Measurements from ENCODE around the gene DHRS2.
"Not testable (repeated sequence)": the region's sequence is repeated elsewhere in the genome, so short reads cannot be mapped to it uniquely, and the experiment has no call there.

Gene DHRS2

GRCh38 chr14:23636317-23637211 lies at the start of gene DHRS2:
TSS of gene DHRS2 (plus strand) at chr14:23636364. CDS start at chr14:23638865, 2,501 bp downstream.
- DNase-seq (ENCODE audit: extremely low spot score, insufficient read length, low read depth) (no peak), FAIRE-seq (no peak)

DNA sequence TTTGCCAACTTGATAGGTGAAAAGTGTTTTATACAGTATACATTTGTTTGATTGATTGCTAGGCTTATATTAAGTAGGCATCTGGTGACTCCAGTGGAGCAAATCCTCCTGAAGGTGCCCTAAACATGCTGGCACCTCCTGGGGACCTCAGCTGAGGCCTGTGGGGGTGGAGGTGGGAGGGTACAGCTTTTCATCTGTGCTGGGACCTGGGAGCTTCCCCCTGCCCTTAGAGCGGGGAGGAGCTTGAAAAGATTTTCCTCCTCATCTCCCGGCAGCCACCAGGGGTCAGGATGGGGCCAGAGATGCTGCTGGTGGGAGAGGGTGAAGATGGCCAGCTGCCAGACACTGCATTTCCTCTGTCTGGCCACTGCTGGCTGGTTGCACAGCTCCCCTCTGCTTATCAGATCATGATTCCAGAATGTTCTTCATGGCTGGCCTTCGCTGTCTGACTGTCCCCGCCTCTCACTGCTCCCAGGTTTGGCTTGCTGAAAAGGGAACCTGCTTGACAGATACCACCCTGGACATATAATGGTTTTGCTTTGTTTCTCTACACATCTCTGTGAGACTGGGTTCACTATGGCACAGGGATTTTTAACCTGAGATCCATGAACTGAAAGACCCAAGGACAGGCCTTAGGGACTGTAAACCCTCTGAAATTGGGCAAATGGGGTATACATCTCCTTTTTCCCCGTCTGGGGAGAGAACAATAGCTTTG lies 47.1 kb upstream of the DHRS2 start:
- FAIRE-seq (peak; percentile 96), DNase-seq (ENCODE audit: extremely low spot score, insufficient read length, low read depth) (peak; percentile 91)

- FAIRE-seq = no peak
- no peak for DNase-seq (ENCODE audit: extremely low spot score, insufficient read length, low read depth)
Observed at GRCh38 chr14:23589606-23590005, 46.6 kb upstream of the DHRS2 start.

DNA sequence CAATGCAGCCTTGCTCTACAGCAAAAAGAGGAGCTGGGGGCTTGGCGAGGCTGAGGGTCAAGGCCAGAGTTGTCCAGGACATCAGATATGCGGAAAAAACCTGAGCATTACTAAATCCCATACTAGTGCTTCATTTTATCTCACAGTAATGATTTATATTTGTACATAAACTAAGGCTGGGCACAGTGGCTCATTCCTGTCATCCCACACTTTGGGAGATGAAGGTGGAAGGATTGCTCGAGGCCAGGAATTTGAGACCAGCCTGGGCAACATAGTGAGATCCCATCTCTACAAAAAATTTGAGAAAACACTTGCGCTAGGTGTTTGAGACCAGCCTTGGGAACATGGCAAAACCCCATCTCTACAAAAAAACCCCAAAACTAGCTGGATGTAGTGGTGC lies 46.0 kb upstream of the DHRS2 start:
- FAIRE-seq = no peak

DNA sequence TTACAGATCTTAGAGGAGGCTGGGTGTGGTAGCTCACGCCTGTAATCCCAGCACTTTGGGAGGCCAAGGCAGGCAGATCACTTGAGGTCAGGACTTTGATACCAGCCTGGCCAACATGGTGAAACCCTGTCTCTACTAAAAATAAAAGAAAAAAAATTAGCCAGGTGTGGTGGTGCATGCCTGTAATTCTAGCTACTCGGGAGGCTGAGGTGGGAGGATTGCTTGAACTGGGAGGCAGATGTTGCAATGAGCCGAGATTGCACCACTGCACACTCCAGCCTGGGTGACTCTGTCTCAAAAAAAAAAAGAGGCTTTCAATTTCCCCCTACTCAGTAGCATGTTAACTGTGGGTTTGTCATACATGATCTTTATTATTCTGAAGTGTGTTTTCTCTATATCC lies 42.0 kb upstream of the DHRS2 start:
- FAIRE-seq; DNase-seq (ENCODE audit: extremely low spot score, insufficient read length, low read depth): not testable (repeated sequence)

More for the DNA sequence above, 46.0 kb upstream of the DHRS2 start:
- no peak for DNase-seq (ENCODE audit: extremely low spot score, insufficient read length, low read depth)

- DNase-seq (ENCODE audit: extremely low spot score, insufficient read length, low read depth) (no peak), FAIRE-seq (no peak)
Observed at GRCh38 chr14:23600322-23600707, 35.8 kb upstream of the DHRS2 start.

DNA sequence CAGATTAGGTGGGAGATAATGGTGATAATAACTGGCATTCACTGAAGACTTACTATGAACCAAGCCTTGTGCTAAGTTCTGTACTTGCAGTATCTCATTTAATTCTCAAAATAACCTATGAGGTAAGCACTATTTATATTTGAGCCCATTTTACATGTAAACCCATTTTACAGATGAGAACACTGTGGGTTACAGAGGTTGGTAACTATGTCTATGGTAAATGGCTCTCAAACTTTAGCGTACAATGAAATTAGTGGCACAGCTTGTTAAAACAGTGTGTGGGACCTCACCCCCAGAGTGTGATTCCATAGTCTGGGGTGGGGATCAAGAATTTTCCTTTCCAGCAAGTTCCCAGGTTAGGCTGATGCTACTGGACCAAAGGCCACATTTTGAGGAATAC lies 35.4 kb upstream of the DHRS2 start:
- FAIRE-seq (no peak), DNase-seq (ENCODE audit: extremely low spot score, insufficient read length, low read depth) (no peak)

- DNase-seq (ENCODE audit: extremely low spot score, insufficient read length, low read depth) (no peak), FAIRE-seq (no peak)
Observed at GRCh38 chr14:23601424-23601823, 34.7 kb upstream of the DHRS2 start.

DNA sequence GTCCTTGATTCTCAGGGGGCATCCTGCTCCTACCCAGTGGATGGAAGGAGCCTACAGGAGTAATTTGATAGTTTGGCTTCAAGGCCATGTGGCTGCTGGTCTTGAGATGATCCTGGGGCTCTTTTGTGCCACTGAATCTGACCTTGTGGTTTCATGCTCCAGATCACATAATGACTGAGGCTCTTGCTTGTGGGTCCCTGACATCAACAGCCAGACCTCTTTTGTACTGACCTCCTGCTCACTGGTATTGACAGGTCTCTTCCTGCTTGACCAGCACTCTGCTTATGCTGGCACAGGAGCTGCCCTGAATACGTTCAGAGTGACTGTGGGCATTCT lies 34.4 kb upstream of the DHRS2 start:
- DNase-seq (ENCODE audit: extremely low spot score, insufficient read length, low read depth) = no peak
- FAIRE-seq = peak; percentile 74

- DNase-seq (ENCODE audit: extremely low spot score, insufficient read length, low read depth) (no peak), FAIRE-seq (no peak)
Observed at GRCh38 chr14:23602181-23603095, 33.7 kb upstream of the DHRS2 start.

DNA sequence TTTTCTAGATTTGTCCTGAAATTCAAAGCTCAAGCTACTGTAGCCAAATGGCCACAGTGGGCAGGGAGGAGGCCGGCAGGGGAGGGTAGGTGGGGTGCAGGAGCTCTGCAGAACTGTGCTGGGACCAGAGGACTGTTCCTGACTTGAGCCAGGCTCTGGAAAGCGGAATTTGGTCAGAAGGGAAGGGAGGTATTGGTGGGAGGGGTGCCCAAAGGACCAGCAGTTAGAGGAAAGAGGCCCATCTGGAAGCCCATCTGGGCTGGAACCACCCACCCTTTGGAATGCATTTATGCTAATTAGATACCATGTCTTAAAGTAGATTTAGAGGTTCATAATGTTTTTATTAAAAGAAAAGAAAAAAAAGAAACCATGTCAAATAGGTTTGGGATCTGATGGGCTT lies 33.1 kb upstream of the DHRS2 start:
- FAIRE-seq = no peak
- DNase-seq (ENCODE audit: extremely low spot score, insufficient read length, low read depth) = no peak

DNA sequence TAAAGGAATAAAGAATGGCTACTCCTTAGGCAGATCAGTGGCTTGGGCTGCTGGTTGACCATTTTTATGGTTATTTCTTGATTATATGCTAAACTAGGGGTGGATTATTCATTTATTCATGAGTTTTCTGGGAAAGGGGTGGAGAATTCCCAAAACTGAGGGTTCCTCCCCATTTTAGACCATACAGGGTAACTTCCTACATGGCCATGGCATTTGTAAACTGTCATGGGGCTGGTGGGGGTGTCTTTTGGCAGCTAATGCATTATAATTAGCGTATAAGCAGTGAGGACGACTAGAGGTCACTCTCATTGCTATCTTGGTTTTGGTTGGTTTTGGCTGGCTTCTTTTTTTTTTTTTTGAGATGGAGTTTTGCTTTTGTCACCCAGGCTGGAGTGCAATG lies 32.0 kb upstream of the DHRS2 start:
- no peak for FAIRE-seq
- DNase-seq (ENCODE audit: extremely low spot score, insufficient read length, low read depth) = no peak

DNA sequence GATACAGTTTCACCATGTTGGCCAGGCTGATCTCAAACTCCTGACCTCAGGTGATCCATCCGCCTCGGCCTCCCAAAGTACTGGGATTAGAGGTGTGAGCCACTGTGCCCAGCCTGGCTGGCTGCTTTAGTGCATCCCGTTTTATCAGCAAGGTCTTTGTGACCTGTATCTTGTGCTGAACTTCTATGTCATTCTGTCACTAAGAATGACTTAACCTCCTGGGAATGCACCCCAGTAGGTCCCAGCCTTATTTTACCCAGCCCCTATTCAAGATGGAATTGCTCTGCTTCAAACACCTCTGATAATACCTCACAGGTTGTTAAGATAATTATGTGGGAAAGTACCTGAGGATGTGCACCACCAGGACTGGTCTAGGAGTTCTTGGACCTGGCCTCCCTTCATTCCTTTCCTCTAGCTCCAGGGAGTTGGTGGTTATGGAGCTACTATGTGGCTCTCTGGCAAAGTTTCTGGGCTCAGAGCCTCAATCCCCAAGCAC lies 31.4 kb upstream of the DHRS2 start:
- FAIRE-seq = no peak

DNA sequence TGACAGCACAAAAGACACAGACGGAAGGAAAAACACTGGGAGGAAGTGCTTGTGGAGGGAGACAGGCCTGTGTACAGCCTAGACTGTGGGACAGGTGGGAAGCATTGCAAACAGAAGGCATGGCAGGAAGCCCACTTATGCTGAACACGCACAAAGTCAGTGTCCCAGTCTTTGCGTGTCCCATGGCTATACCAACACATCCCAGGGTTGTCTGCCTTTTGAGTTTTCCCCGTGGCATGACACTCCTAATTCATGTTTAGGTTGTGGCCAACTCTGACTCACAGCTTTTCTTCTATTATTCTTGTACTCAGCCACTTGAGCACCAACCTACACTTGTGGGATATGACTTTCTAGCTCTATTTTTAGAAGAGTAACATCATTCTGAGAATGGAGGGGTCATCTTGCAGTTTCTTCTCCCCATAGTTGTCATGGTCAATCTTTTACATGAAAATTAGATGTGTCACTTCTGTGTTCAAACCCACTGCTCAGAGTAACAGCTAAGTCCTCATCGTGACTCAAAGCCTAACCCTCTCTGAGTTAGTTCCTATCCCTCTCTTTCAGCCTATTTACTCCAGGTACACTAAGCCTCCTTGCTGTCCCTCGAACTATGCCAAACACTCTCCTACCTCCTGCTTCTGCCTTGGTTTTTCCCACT lies 30.1 kb upstream of the DHRS2 start:
- FAIRE-seq (peak; percentile 84), DNase-seq (ENCODE audit: extremely low spot score, insufficient read length, low read depth) (peak; percentile 38)

More for the DNA sequence above, 31.4 kb upstream of the DHRS2 start:
- DNase-seq (ENCODE audit: extremely low spot score, insufficient read length, low read depth) = no peak

DNA sequence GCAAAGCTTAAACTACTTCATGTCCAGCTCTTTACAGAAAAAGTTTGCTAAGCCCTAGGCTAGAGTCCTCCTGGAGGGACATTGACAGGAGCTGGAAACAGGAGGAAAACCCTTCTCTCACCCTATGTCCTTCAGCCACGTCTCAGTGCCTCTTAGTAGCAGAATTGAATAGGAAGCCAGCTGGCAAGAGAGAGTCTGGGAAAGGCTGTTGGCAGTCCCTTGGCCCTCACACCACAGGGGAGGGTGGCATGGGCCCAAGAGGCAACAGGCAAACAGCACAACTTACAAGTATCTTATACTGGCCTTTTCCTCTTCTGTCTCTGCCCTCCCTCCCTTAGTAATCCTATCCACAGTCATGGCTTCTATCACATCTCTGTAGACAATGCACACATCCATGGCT lies 27.7 kb upstream of the DHRS2 start:
- no peak for DNase-seq (ENCODE audit: extremely low spot score, insufficient read length, low read depth)
- no peak for FAIRE-seq

DNA sequence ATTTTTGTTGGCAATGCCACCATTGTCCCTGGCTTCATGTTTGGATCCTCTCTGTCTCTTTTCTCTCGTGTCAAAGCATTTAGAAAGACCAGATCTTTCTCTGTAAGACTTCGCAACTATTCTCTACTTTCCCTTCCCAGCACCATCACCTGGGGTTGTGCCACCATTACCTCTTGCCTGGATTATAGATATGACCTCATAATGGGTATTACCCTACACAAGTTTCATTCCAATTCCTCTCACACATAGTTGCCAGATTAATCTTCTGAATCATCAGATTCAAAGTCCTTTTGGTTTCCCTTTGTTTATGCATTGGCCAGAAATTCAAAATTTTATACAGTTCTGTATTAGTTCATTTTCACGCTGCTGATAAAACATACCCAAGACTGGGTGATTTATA lies 27.2 kb upstream of the DHRS2 start:
- FAIRE-seq (no peak), DNase-seq (ENCODE audit: extremely low spot score, insufficient read length, low read depth) (no peak)

- not testable (repeated sequence) for DNase-seq (ENCODE audit: extremely low spot score, insufficient read length, low read depth); FAIRE-seq
Observed at GRCh38 chr14:23609411-23610089, 26.6 kb upstream of the DHRS2 start.

GRCh38 chr14:23610090-23610814 lies 25.9 kb upstream of the DHRS2 start:
- no peak for DNase-seq (ENCODE audit: extremely low spot score, insufficient read length, low read depth)
- FAIRE-seq = no peak

Data from GM18507 (cell line).